22Rv1 (cell line): ENCODE results near the gene ATP1A2.

Experiments
- ZFX ChIP-seq: fragments of 450-650 bp; IDR thresholded peaks from 2 replicates; pipeline ENCODE4 v1.6.1; 2017; ENCODE audit warnings: antibody characterized with exemption, borderline replicate concordance
- TF ChIP-seq, protein P1 (sequence below): fragments of 450-650 bp; IDR thresholded peaks from 2 replicates; pipeline ENCODE4 v1.5.1; 2017; ENCODE audit warnings: mild to moderate bottlenecking

DNA sequence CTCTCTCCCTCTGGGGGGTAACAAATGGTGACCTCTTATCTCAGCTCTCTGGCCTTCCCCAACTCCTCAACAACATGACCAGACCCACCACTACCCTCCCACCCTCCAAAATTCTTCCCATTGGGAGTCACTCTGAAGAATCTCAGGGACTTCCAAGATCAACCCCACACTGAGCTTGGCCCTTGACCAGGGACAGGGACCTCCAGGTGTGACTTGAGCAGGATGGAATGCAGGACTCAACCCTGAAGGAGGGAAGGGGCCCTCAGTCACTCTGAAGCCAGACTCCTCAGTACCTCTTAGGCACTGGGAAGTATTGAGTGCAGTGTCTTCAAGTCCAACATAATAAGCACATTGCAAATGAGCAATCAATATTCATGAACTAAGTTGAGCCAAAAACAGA is 76.7 kb downstream of the ATP1A2 start:
- TF ChIP-seq, protein P1, sequence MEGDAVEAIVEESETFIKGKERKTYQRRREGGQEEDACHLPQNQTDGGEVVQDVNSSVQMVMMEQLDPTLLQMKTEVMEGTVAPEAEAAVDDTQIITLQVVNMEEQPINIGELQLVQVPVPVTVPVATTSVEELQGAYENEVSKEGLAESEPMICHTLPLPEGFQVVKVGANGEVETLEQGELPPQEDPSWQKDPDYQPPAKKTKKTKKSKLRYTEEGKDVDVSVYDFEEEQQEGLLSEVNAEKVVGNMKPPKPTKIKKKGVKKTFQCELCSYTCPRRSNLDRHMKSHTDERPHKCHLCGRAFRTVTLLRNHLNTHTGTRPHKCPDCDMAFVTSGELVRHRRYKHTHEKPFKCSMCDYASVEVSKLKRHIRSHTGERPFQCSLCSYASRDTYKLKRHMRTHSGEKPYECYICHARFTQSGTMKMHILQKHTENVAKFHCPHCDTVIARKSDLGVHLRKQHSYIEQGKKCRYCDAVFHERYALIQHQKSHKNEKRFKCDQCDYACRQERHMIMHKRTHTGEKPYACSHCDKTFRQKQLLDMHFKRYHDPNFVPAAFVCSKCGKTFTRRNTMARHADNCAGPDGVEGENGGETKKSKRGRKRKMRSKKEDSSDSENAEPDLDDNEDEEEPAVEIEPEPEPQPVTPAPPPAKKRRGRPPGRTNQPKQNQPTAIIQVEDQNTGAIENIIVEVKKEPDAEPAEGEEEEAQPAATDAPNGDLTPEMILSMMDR: no peak
- no peak for TF ChIP-seq ZFX
